Stimulated activated CD8-positive, alpha-beta memory T cell treated with anti-CD3 and anti-CD28 coated beads, Interleukin-12 subunit alpha, Interleukin-12 subunit beta, amount 100 ng/mL, for 1 hour (primary cell): ENCODE measurements around the gene KCNN3.

Experiments used
- DNase-seq: peaks from one replicate; pipeline ENCODE4 v3.0.0-alpha.2; 2020; ENCODE audit warnings: low read depth

KCNN3 gene

GRCh38 chr1:154816369-154816768 is 53.7 kb downstream of the KCNN3 start:
- DNase-seq, result no peak

- no peak for DNase-seq
These were observed 56.1 kb downstream of the KCNN3 start for GRCh38 chr1:154813846-154814505.

- no peak for DNase-seq
These were observed 56.7 kb downstream of the KCNN3 start for GRCh38 chr1:154813300-154813816.

GRCh38 chr1:154812877-154813276 is 57.2 kb downstream of the KCNN3 start:
- DNase-seq, result no peak

GRCh38 chr1:154810571-154810970 is 59.5 kb downstream of the KCNN3 start:
- no peak for DNase-seq

GRCh38 chr1:154809436-154810413 is 60.4 kb downstream of the KCNN3 start:
- DNase-seq, result no peak

- no peak for DNase-seq
These were observed 61.2 kb downstream of the KCNN3 start for GRCh38 chr1:154808909-154809262.

GRCh38 chr1:154808261-154808908 is 61.7 kb downstream of the KCNN3 start:
- no peak for DNase-seq

- DNase-seq, result no peak
These were observed 63.0 kb downstream of the KCNN3 start for GRCh38 chr1:154807048-154807591.

- no peak for DNase-seq
These were observed 63.7 kb downstream of the KCNN3 start for GRCh38 chr1:154806333-154806732.

GRCh38 chr1:154802982-154803920 is 66.8 kb downstream of the KCNN3 start:
- DNase-seq, result no peak

- DNase-seq, result no peak
These were observed 67.6 kb downstream of the KCNN3 start for GRCh38 chr1:154802336-154802969.

- DNase-seq, result no peak
These were observed 68.7 kb downstream of the KCNN3 start for GRCh38 chr1:154801234-154802011.

GRCh38 chr1:154799188-154799587 is 70.9 kb downstream of the KCNN3 start:
- DNase-seq, result no peak

GRCh38 chr1:154798645-154799044 is 71.4 kb downstream of the KCNN3 start:
- DNase-seq, result no peak

- no peak for DNase-seq
These were observed 72.9 kb downstream of the KCNN3 start for GRCh38 chr1:154797175-154797574.

- no peak for DNase-seq
These were observed 73.7 kb downstream of the KCNN3 start for GRCh38 chr1:154796303-154796892.

GRCh38 chr1:154794608-154795007 is 75.5 kb downstream of the KCNN3 start:
- no peak for DNase-seq

- no peak for DNase-seq
These were observed 76.4 kb downstream of the KCNN3 start for GRCh38 chr1:154793685-154794084.
